Measurements from ENCODE around the gene TTC21A. TPM values are rescaled to one million over a fixed set of nuclear protein-coding genes. Genes with fewer than 3 reads are reported as not detected.

Gene TTC21A
- total and polyA plus RNA-seq, 12 donors: 1.2 to 35.7 (median 5.8) TPM

- no peaks in the 10 kb centered on the region for H3K36me3 ChIP-seq (replicated peaks in 1 of 2)
- H3K4me3 ChIP-seq: no peak overlapping the region
- H3K27ac ChIP-seq: no peak overlapping the region
- no peaks in the 10 kb centered on the region for H3K9me3 ChIP-seq (replicated peaks in 1 of 3)
- H3K27me3 ChIP-seq: no peaks in the 10 kb centered on the region
- intact Hi-C loops (cut with DNase I): loop anchor here in 1 of 2 donors (10.0 kb wide), 1 partner anchor 80 kb away; the partner anchor contains the start of gene XIRP1
- 75 to 91% (median 85%) methylated on average over 5 of the region's 5 CpGs for WGBS, 4 donors
- peak in 1 of 7 donors; percentile 21 for DNase-seq
- TF ChIP-seq, protein P1, sequence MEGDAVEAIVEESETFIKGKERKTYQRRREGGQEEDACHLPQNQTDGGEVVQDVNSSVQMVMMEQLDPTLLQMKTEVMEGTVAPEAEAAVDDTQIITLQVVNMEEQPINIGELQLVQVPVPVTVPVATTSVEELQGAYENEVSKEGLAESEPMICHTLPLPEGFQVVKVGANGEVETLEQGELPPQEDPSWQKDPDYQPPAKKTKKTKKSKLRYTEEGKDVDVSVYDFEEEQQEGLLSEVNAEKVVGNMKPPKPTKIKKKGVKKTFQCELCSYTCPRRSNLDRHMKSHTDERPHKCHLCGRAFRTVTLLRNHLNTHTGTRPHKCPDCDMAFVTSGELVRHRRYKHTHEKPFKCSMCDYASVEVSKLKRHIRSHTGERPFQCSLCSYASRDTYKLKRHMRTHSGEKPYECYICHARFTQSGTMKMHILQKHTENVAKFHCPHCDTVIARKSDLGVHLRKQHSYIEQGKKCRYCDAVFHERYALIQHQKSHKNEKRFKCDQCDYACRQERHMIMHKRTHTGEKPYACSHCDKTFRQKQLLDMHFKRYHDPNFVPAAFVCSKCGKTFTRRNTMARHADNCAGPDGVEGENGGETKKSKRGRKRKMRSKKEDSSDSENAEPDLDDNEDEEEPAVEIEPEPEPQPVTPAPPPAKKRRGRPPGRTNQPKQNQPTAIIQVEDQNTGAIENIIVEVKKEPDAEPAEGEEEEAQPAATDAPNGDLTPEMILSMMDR (IDR thresholded peaks at IDR 0.05): no peak
- no peak for TF ChIP-seq POLR2A (IDR thresholded peaks at IDR 0.05)
- no peaks in the 10 kb centered on the region for H3K4me1 ChIP-seq (replicated peaks in 1 of 2)
Measured at GRCh38 chr3:39114456-39114855, 7.0 kb downstream of the TTC21A start.

GRCh38 chr3:39115870-39116269 lies 8.4 kb downstream of the TTC21A start:
- H3K4me1 ChIP-seq (replicated peaks in 1 of 2): no peaks in the 10 kb centered on the region
- DNase-seq: no peak
- no peaks in the 10 kb centered on the region for H3K36me3 ChIP-seq (replicated peaks in 1 of 2)
- H3K27me3 ChIP-seq: no peaks in the 10 kb centered on the region
- WGBS, 4 donors: 94 to 100% (median 99%) methylated on average over 3 of the region's 3 CpGs
- no peaks in the 10 kb centered on the region for H3K9me3 ChIP-seq (replicated peaks in 1 of 3)
- no peak overlapping the region for H3K27ac ChIP-seq
- intact Hi-C loops (cut with DNase I): loop anchor here in 1 of 2 donors (10.0 kb wide), 1 partner anchor 79 kb away; the partner anchor contains the start of gene XIRP1
- no peak overlapping the region for H3K4me3 ChIP-seq
- no peak for TF ChIP-seq POLR2A (IDR thresholded peaks at IDR 0.05)
- TF ChIP-seq, protein P1 (IDR thresholded peaks at IDR 0.05): no peak

GRCh38 chr3:39118079-39118478 lies 10.6 kb downstream of the TTC21A start:
- Histone ChIP-seq H3K27me3 (no peaks in the 10 kb centered on the region), H3K4me1 (replicated peaks in 1 of 2) (no peaks in the 10 kb centered on the region), H3K4me3 (no peak overlapping the region), H3K9me3 (replicated peaks in 1 of 3) (no peaks in the 10 kb centered on the region), H3K36me3 (replicated peaks in 1 of 2) (no peaks in the 10 kb centered on the region), H3K27ac (no peak overlapping the region)
- WGBS, 4 donors: 78 to 87% (median 86%) methylated on average over 3 of the region's 3 CpGs
- no peak for DNase-seq
- TF ChIP-seq POLR2A (IDR thresholded peaks at IDR 0.05): no peak
- TF ChIP-seq, protein P1 (IDR thresholded peaks at IDR 0.05): no peak
- intact Hi-C loops (cut with DNase I): loop anchor here in 1 of 2 donors (10.0 kb wide), 1 partner anchor 77 kb away; the partner anchor contains the start of gene XIRP1

DNA sequence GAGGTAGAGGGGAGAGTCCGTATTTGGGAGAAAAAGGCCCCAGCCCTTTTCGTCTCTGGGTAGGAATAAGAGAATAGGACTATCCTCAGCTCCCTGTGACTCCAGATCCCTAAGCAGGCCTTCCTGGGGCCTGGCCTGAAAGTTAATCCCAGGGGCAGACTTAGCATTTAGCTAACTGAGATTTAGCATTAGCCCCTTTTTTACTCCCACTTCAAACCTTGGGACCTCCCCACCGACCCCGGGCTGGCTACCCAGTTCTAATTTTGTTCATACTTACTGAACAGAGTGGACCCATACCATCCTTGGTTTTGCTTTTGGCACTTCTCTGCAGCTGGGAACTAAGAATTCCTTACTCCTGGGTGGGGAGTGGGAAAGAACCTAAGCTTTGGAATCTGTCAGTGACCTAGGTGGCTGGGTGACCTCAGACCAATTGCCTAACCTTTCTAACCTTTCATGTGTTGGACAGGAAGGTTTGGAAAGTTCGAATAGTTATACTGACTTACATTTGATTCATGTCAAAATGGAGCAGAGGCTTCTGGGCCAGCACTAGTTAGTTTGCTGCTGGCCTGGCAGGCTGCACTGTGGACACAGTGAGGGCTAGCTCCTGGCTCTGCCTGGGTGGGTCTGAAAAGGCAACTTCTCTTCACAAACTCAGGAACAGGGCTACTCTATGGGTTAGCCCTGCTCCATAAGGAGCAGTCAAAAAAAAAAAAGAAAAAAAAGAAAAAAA lies 11.6 kb downstream of the TTC21A start:
- H3K27me3 ChIP-seq: no peaks in the 10 kb centered on the region
- no peaks in the 10 kb centered on the region for H3K9me3 ChIP-seq (replicated peaks in 1 of 3)
- H3K4me3 ChIP-seq: no peak overlapping the region
- H3K36me3 ChIP-seq (replicated peaks in 1 of 2): no peaks in the 10 kb centered on the region
- H3K27ac ChIP-seq: no peak overlapping the region
- no peak for TF ChIP-seq POLR2A (IDR thresholded peaks at IDR 0.05)
- TF ChIP-seq, protein P1 (IDR thresholded peaks at IDR 0.05): no peak
- DNase-seq: no peak
- 59 to 91% (median 82%) methylated on average over 5 of the region's 5 CpGs for WGBS, 4 donors
- H3K4me1 ChIP-seq (replicated peaks in 1 of 2): no peaks in the 10 kb centered on the region
- intact Hi-C loops (cut with DNase I): loop anchor here in 1 of 2 donors (10.0 kb wide), 1 partner anchor 76 kb away; the partner anchor contains the start of gene XIRP1

Data from adrenal gland (tissue), 12 donors.